H9 (cell line): ENCODE measurements around the gene LEPROT. TPM values are rescaled to one million over a fixed set of nuclear protein-coding genes. Genes with fewer than 3 reads are reported as not detected.

Experiments
- DNase-seq: peaks from one replicate; pipeline ENCODE4 v3.0.0-alpha.2; 2017
- H2AFZ ChIP-seq: one replicate; pipeline ENCODE4 v1.6.1; 2013; ENCODE audit warnings: mild to moderate bottlenecking, low read length, control low read depth, moderate library complexity
- H2AK5ac ChIP-seq: 2 replicates; pipeline ENCODE4 v1.6.1; 2013; ENCODE audit warnings: low read length, control low read depth, mixed read lengths; ENCODE audit not compliant: insufficient read length
- H2BK120ac ChIP-seq: one replicate; pipeline ENCODE4 v1.6.1; 2013; ENCODE audit warnings: low read depth, mild to moderate bottlenecking, low read length, control low read depth, inconsistent platforms; ENCODE audit not compliant: poor library complexity, severe bottlenecking
- H2BK12ac ChIP-seq: 2 replicates; pipeline ENCODE4 v1.6.1; 2013; ENCODE audit warnings: low read length, control low read depth, mixed read lengths, low read depth; ENCODE audit not compliant: insufficient read length
- H2BK15ac ChIP-seq: 2 replicates; pipeline ENCODE4 v1.6.1; 2013; ENCODE audit warnings: low read depth, low read length, control low read depth
- H2BK20ac ChIP-seq: one replicate; pipeline ENCODE4 v1.6.1; 2013; ENCODE audit warnings: low read depth, mild to moderate bottlenecking, low read length, control low read depth, inconsistent platforms; ENCODE audit not compliant: poor library complexity, severe bottlenecking
- H2BK5ac ChIP-seq: 2 replicates; pipeline ENCODE4 v1.6.1; 2013; ENCODE audit warnings: low read length, control low read depth, mixed read lengths; ENCODE audit not compliant: insufficient read length
- H3K14ac ChIP-seq: 2 replicates; pipeline ENCODE4 v1.6.1; 2013; ENCODE audit warnings: low read length, control low read depth; ENCODE audit not compliant: insufficient read depth
- H3K18ac ChIP-seq: 2 replicates; pipeline ENCODE4 v1.6.1; 2013; ENCODE audit warnings: low read depth, mild to moderate bottlenecking, mixed read lengths, low read length, control low read depth; ENCODE audit not compliant: insufficient read length
- H3K23ac ChIP-seq: 2 replicates; pipeline ENCODE4 v1.6.1; 2013; ENCODE audit warnings: low read length, control low read depth, mixed read lengths, low read depth; ENCODE audit not compliant: insufficient read length
- H3K23me2 ChIP-seq: 2 replicates; pipeline ENCODE4 v1.6.1; 2013; ENCODE audit warnings: low read depth, mild to moderate bottlenecking, mixed read lengths, low read length, control low read depth; ENCODE audit not compliant: insufficient read length, poor library complexity, severe bottlenecking
- H3K27ac ChIP-seq: 2 replicates; pipeline ENCODE4 v1.5.1; 2013; ENCODE audit warnings: low read length, control low read depth, mixed read lengths, low read depth; ENCODE audit not compliant: insufficient read length
- H3K27me3 ChIP-seq: 2 replicates; pipeline ENCODE4 v1.6.1; 2013; ENCODE audit warnings: low read length, control low read depth, inconsistent platforms; ENCODE audit not compliant: insufficient read depth
- H3K4ac ChIP-seq: 2 replicates; pipeline ENCODE4 v1.6.1; 2013; ENCODE audit warnings: low read depth, mild to moderate bottlenecking, control low read depth, inconsistent platforms, low read length, moderate library complexity
- H3K4me1 ChIP-seq: 2 replicates; pipeline ENCODE4 v1.6.1; 2013; ENCODE audit warnings: low read length, control low read depth, inconsistent platforms; ENCODE audit not compliant: insufficient read depth
- H3K4me2 ChIP-seq: 2 replicates; pipeline ENCODE4 v1.6.1; 2013; ENCODE audit warnings: low read length, control low read depth, mixed read lengths; ENCODE audit not compliant: insufficient read length, insufficient read depth
- H3K56ac ChIP-seq: 2 replicates; pipeline ENCODE4 v1.6.1; 2013; ENCODE audit warnings: low read depth, mild to moderate bottlenecking, mixed read lengths, low read length, control low read depth; ENCODE audit not compliant: insufficient read length
- H3K79me1 ChIP-seq: 2 replicates; pipeline ENCODE4 v1.6.1; 2013; ENCODE audit warnings: low read depth, mild to moderate bottlenecking, moderate library complexity, low read length, control low read depth, inconsistent platforms; ENCODE audit not compliant: insufficient read depth, poor library complexity, severe bottlenecking
- H3K79me2 ChIP-seq: 2 replicates; pipeline ENCODE4 v1.6.1; 2013; ENCODE audit warnings: low read length, control low read depth, inconsistent platforms; ENCODE audit not compliant: insufficient read depth
- H3K9ac ChIP-seq: 2 replicates; pipeline ENCODE4 v1.6.1; 2013; ENCODE audit warnings: low read length, control low read depth, mixed read lengths; ENCODE audit not compliant: insufficient read length; ENCODE audit errors: extremely low read depth
- H3K9me3 ChIP-seq: one replicate; pipeline ENCODE4 v1.6.1; 2013; ENCODE audit warnings: low read depth, low read length, inconsistent platforms; ENCODE audit not compliant: control insufficient read depth
- H3T11ph ChIP-seq: one replicate; pipeline ENCODE4 v1.6.1; 2013; ENCODE audit warnings: mild to moderate bottlenecking, low read length, control low read depth, inconsistent platforms
- H4K20me1 ChIP-seq: one replicate; pipeline ENCODE4 v1.6.1; 2013; ENCODE audit not compliant: control insufficient read depth, insufficient read length, insufficient read depth
- H4K5ac ChIP-seq: 2 replicates; pipeline ENCODE4 v1.6.1; 2013; ENCODE audit warnings: low read depth, mild to moderate bottlenecking, mixed read lengths, low read length, control low read depth; ENCODE audit not compliant: insufficient read length
- H4K8ac ChIP-seq: replicated peaks from 2 replicates; pipeline ENCODE4 v1.6.1; 2013; ENCODE audit warnings: low read length, control low read depth, mixed read lengths, low read depth; ENCODE audit not compliant: insufficient read length
- H4K91ac ChIP-seq: 2 replicates; pipeline ENCODE4 v1.6.1; 2013; ENCODE audit warnings: low read depth, mild to moderate bottlenecking, moderate library complexity, mixed read lengths, low read length, control low read depth; ENCODE audit not compliant: insufficient read length
- H3K27ac Mint-ChIP-seq, 3 experiments: 2 replicates in 2 of 3; 3 replicates in 1 of 3; pipeline ENCODE4 v1.8.0; 2020 to 2021; ENCODE audit warnings: mixed read lengths in 3 of 3, mild to moderate bottlenecking in 1 of 3, moderate library complexity in 1 of 3
- H3K27me3 Mint-ChIP-seq: 2 replicates; pipeline ENCODE4 v1.8.0; 2021; ENCODE audit warnings: low read depth, mild to moderate bottlenecking, moderate library complexity, mixed read lengths
- H3K36me3 Mint-ChIP-seq, 3 experiments: 2 replicates in 2 of 3; 3 replicates in 1 of 3; pipeline ENCODE4 v1.8.0; 2020 to 2021; ENCODE audit warnings: low read depth in 3 of 3, mixed read lengths in 3 of 3; ENCODE audit not compliant: insufficient read depth in 1 of 3
- H3K4me1 Mint-ChIP-seq, 2 experiments: 2 replicates each; pipeline ENCODE4 v1.8.0; 2020; ENCODE audit warnings: mixed read lengths in 2 of 2
- H3K4me3 Mint-ChIP-seq, 2 experiments: 2 replicates in 1 of 2; 3 replicates in 1 of 2; pipeline ENCODE4 v1.8.0; 2020 to 2021; ENCODE audit warnings: mild to moderate bottlenecking in 2 of 2, mixed read lengths in 2 of 2, moderate library complexity in 1 of 2
- H3K9me3 Mint-ChIP-seq, 2 experiments: 2 replicates in 1 of 2; 3 replicates in 1 of 2; pipeline ENCODE4 v1.8.0; 2020; ENCODE audit warnings: mild to moderate bottlenecking in 2 of 2, mixed read lengths in 2 of 2, moderate library complexity in 1 of 2
- CTCF ChIP-seq: fragments of 200-600 bp; sonication (generic); conservative IDR thresholded peaks from 3 replicates; pipeline ENCODE4 v1.8.0; 2021; ENCODE audit warnings: antibody characterized with exemption, mild to moderate bottlenecking
- WGBS: extraction: QIAGEN DNeasy Blood & Tissue Kit; methylation state at CpG from one replicate; pipeline ENCODE4 v1.1.7; 2013; ENCODE audit warnings: missing lambda C conversion rate, low lambda C conversion rate, mixed read lengths; ENCODE audit not compliant: insufficient read length; ENCODE audit errors: extremely low coverage; 5-methylcytosine and 5-hydroxymethylcytosine counted together
- total RNA-seq: library from RNA; stranded (reverse); gene quantifications from 2 replicates; pipeline ENCODE4 v1.2.1, GENCODE V29; 2021

LEPROT gene
- total RNA-seq, 1 experiment from 2014 or later: 32.6 TPM

DNA sequence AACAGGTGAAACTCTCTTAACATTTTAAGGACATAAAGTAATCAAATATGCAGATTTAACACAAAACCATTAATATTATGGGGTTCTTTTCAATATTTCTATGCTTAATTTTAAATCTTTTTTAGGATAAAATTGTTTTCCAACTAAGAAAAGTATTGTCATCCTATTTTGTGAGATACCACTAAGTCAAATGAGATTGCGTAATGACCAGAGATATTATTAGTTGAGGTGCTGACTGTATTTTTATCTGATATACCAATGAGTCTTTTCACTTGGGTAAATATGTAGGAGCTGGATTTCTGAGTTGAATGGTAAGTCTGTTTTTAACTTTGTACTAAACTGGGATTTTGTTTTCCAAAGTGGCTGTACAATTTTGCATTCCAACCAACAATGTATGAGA lies 25.4 kb downstream of the LEPROT start:
- Mint-ChIP-seq H3K27me3 (0 out of 2 replicates have a peak, but pooled peaks cover 2% of the 10 kb centered on the region), H3K27ac (no peak overlapping the region), H3K9me3 (peaks cover 12 to 14% of the 10 kb centered on the region in 2 experiments), H3K4me1 (peaks cover 32 to 36% of the 10 kb centered on the region in 2 experiments), H3K36me3 (peaks cover 0 to 20% (median 7%) of the 10 kb centered on the region in 3 experiments; a peak in 4 of 7 replicates), H3K4me3 (no peak overlapping the region)
- H2BK120ac ChIP-seq: no peak overlapping the region
- H2AK5ac ChIP-seq: no peak overlapping the region
- no peak overlapping the region for H4K5ac ChIP-seq
- H3K9ac ChIP-seq: no peak overlapping the region
- no peaks in the 10 kb centered on the region for H3K23me2 ChIP-seq
- no peak overlapping the region for H3K27ac ChIP-seq
- H2BK15ac ChIP-seq: no peak overlapping the region
- WGBS: no CpG with 5 or more reads among the region's 1 CpG
- H3K18ac ChIP-seq: no peak overlapping the region
- H3K9me3 ChIP-seq: no peaks in the 10 kb centered on the region
- no peaks in the 10 kb centered on the region for H4K20me1 ChIP-seq
- no peak overlapping the region for H4K91ac ChIP-seq
- no peak overlapping the region for H3T11ph ChIP-seq
- no peak overlapping the region for H3K23ac ChIP-seq
- no peaks in the 10 kb centered on the region for H3K79me1 ChIP-seq
- no peak overlapping the region for H3K4me2 ChIP-seq
- DNase-seq: no peak
- no peak overlapping the region for H2BK5ac ChIP-seq
- H4K8ac ChIP-seq: no peak overlapping the region
- no peak overlapping the region for H3K56ac ChIP-seq
- H2AFZ ChIP-seq: no peak overlapping the region
- H3K4ac ChIP-seq: no peak overlapping the region
- H3K14ac ChIP-seq: no peak overlapping the region
- no peaks in the 10 kb centered on the region for H3K27me3 ChIP-seq
- H3K4me1 ChIP-seq: peaks cover 5% of the 10 kb centered on the region; the same call in 1 of the 2 replicates
- TF ChIP-seq CTCF: no peak
- no peaks in the 10 kb centered on the region for H3K79me2 ChIP-seq
- H2BK12ac ChIP-seq: no peak overlapping the region
- H2BK20ac ChIP-seq: no peak overlapping the region
